ENCODE measurements around the gene OSBPL8.

DNA sequence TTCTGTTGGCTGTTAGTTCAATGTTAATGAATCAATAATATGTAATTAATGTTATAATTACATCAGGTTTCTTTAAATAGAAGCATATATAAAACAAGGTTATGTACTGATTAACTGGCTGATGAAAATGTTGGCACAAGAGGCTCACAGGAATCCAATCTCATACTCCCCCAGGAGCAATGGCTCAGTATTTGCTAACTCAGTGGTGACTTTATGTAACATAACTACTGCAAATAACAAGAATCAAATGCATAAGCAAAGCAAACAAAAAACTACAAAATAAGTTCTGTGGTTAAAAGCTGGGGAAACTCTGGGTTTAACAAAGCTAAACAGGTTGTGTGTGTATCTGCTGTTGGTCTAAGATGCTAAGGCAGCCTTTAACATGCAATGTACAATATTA lies 183.6 kb downstream of the OSBPL8 start:
- TF ChIP-seq, protein P1, sequence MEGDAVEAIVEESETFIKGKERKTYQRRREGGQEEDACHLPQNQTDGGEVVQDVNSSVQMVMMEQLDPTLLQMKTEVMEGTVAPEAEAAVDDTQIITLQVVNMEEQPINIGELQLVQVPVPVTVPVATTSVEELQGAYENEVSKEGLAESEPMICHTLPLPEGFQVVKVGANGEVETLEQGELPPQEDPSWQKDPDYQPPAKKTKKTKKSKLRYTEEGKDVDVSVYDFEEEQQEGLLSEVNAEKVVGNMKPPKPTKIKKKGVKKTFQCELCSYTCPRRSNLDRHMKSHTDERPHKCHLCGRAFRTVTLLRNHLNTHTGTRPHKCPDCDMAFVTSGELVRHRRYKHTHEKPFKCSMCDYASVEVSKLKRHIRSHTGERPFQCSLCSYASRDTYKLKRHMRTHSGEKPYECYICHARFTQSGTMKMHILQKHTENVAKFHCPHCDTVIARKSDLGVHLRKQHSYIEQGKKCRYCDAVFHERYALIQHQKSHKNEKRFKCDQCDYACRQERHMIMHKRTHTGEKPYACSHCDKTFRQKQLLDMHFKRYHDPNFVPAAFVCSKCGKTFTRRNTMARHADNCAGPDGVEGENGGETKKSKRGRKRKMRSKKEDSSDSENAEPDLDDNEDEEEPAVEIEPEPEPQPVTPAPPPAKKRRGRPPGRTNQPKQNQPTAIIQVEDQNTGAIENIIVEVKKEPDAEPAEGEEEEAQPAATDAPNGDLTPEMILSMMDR (IDR thresholded peaks at IDR 0.05; ENCODE audit: poor library complexity) = no peak
- no peak for TF ChIP-seq EZH2 (IDR thresholded peaks at IDR 0.05; ENCODE audit: borderline replicate concordance)
